GM23248 (cell line): ENCODE measurements around the gene FAM193A.

Experiments
- EZH2 ChIP-seq: fragments of 200-600 bp; sonication (generic); IDR thresholded peaks from 2 replicates; pipeline ENCODE4 v1.6.1; 2018; ENCODE audit warnings: antibody characterized with exemption, mild to moderate bottlenecking; ENCODE audit not compliant: insufficient read depth, poor library complexity, severe bottlenecking
- EZH2phosphoT487 ChIP-seq: fragments of 200-600 bp; sonication (generic); IDR thresholded peaks from 2 replicates; pipeline ENCODE4 v1.6.1; 2018; ENCODE audit warnings: antibody characterized with exemption, moderate library complexity, mild to moderate bottlenecking, low read depth; ENCODE audit not compliant: insufficient read depth

DNA sequence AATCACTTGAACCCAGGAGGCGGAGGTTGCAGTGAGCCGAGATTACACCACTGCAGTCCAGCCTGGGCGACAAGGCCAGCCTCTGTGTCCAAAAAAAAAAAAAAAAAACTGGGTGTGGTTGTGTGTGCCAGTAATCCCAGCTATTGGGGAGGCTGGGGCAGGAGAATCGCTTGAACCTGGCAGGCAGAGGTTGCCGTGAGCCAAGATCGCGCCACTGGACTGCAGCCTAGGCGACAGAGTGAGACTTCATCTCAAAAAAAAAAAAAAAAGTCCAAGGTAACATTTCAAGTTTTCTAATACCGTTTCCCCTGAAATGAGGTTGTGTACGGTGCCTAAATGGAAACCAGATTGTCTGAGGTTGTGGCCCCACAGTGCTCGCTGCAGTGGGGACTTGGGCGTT lies 35.6 kb downstream of the FAM193A start:
- no peak for TF ChIP-seq EZH2
- no peak for TF ChIP-seq EZH2phosphoT487
